Nephron (organoid): ENCODE data around the gene GLDC.
A peak's percentile ranks its signal among the peaks of the same experiment; 100 is the strongest.
"Not testable (repeated sequence)": the region's sequence is repeated elsewhere in the genome, so short reads cannot be mapped to it uniquely, and the experiment has no call there.

Experiments
- H3K27ac Mint-ChIP-seq, 3 experiments: 2 replicates each; pipeline ENCODE4 v1.8.0; 2020; ENCODE audit warnings: mixed read lengths in 3 of 3, mild to moderate bottlenecking in 2 of 3, moderate library complexity in 1 of 3
- H3K27me3 Mint-ChIP-seq: 2 replicates; pipeline ENCODE4 v1.8.0; 2021; ENCODE audit warnings: low read depth, mild to moderate bottlenecking, moderate library complexity, mixed read lengths
- H3K36me3 Mint-ChIP-seq: 2 replicates; pipeline ENCODE4 v1.8.0; 2020; ENCODE audit warnings: low read depth, mixed read lengths
- H3K4me1 Mint-ChIP-seq: 2 replicates; pipeline ENCODE4 v1.8.0; 2020; ENCODE audit warnings: mixed read lengths
- H3K4me3 Mint-ChIP-seq, 3 experiments: 2 replicates each; pipeline ENCODE4 v1.8.0; 2020; ENCODE audit warnings: mild to moderate bottlenecking in 3 of 3, mixed read lengths in 3 of 3, moderate library complexity in 2 of 3
- H3K9me3 Mint-ChIP-seq: 2 replicates; pipeline ENCODE4 v1.8.0; 2020; ENCODE audit warnings: mixed read lengths
- CTCF ChIP-seq, 3 experiments: fragments of 200-600 bp; sonication (generic); IDR thresholded peaks; one replicate each; pipeline ENCODE4 v1.5.0; 2021; ENCODE audit warnings: antibody characterized with exemption in 3 of 3; ENCODE audit not compliant: unreplicated experiment in 3 of 3

Gene GLDC

GRCh38 chr9:6549106-6549800 lies 96.3 kb downstream of the GLDC start:
- TF ChIP-seq CTCF (IDR thresholded peaks at IDR 0.05; ENCODE audit: unreplicated experiment in 3 of 3) = no peak
- Mint-ChIP-seq H3K4me3 (peak overlapping the region in 1 of 3 experiments; percentile 11), H3K4me1 (peaks cover 46% of the 10 kb centered on the region), H3K36me3 (no peaks in the 10 kb centered on the region), H3K9me3 (no peaks in the 10 kb centered on the region), H3K27ac (peak overlapping the region in 2 of 3 experiments; percentile 13 to 14), H3K27me3 (peaks cover 4% of the 10 kb centered on the region)

DNA sequence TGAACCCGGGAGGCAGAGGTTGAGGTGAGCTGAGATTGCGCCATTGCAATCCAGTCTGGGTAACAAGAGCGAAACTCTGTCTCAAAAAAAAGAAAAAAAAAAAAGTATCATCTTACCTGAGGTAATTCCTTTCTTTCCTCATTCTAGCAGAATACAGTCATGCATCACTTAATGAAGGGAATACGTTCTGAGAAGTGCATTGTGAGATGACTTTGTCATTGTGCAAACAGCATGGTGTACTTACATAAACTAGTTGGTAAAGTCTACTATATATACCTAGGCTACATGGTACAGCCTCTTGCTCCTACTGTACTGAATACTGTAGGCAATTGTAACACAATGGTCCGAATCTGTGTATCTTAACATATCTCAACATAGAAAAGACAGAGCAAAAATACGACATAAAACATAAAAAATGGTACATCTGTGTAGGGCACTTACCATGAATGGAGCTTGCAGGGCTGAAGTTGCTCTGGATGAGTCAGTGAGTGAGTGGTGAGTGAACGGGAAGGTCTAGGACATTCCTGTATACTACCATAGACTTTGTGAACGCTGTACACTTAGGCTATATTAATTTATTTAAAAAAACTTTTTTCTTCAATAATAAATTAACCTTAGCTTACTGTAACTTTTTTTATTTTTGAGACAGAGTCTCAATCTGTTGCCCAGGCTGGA lies 100.4 kb downstream of the GLDC start:
- H3K27ac Mint-ChIP-seq = no peak overlapping the region

DNA sequence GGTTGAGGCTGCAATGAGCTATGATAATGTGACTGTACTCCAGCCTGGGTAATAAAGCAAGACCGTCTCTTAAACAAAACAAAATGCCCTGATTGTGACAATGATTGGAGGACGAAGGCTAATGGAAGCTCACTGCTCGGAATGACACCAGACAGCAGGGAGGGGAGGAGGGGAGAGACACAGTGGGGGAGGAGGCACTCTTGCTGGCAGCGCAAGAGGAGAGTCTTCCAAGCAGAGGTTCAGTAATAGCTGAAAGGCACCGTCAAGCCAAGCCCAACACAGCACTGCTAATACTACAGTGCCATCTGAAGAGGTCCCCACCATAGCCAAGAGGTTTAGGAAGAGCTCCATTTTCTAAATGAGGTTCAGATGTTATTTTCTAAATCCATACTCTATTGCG lies 102.3 kb downstream of the GLDC start:
- Mint-ChIP-seq H3K9me3 (no peaks in the 10 kb centered on the region), H3K4me3 (no peak overlapping the region), H3K36me3 (no peaks in the 10 kb centered on the region), H3K27ac (no peak overlapping the region), H3K4me1 (no peaks in the 10 kb centered on the region), H3K27me3 (no peaks in the 10 kb centered on the region)
- no peak for TF ChIP-seq CTCF (IDR thresholded peaks at IDR 0.05; ENCODE audit: unreplicated experiment in 3 of 3)

More for the DNA sequence above, 100.4 kb downstream of the GLDC start:
- Mint-ChIP-seq H3K27me3 (no peaks in the 10 kb centered on the region), H3K9me3 (no peaks in the 10 kb centered on the region), H3K4me3 (no peak overlapping the region), H3K4me1 (peaks cover 14% of the 10 kb centered on the region), H3K36me3 (no peaks in the 10 kb centered on the region)
- no peak for TF ChIP-seq CTCF (IDR thresholded peaks at IDR 0.05; ENCODE audit: unreplicated experiment in 3 of 3)

- not testable (repeated sequence) for H3K4me1 Mint-ChIP-seq, H3K9me3 Mint-ChIP-seq, H3K4me3 Mint-ChIP-seq, H3K27ac Mint-ChIP-seq, H3K36me3 Mint-ChIP-seq, H3K27me3 Mint-ChIP-seq
These were observed 102.9 kb downstream of the GLDC start for GRCh38 chr9:6542617-6543016.

DNA sequence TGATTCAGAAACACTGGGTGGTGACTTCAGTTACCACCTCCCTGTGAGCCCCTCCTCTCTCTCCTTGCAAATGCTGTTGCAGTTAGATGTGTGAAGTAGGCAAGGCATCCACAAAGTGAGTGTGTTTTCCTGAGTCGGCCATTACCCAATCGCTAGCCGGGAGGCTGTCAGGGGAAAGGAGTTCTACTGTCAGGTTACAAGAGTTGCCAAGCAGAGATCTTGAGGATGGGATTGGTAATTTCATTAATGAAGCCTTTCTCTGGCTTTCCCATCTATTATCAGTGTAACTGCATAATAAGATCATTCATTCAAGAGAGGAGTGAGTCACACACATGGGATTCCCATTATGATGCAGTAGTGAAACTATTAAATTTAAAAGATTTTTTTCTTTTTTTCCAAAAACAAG lies 106.9 kb downstream of the GLDC start:
- Mint-ChIP-seq H3K4me1 (no peaks in the 10 kb centered on the region), H3K9me3 (no peaks in the 10 kb centered on the region), H3K4me3 (no peak overlapping the region), H3K27me3 (no peaks in the 10 kb centered on the region), H3K36me3 (no peaks in the 10 kb centered on the region), H3K27ac (no peak overlapping the region)
- no peak for TF ChIP-seq CTCF (IDR thresholded peaks at IDR 0.05; ENCODE audit: unreplicated experiment in 3 of 3)

- no peaks in the 10 kb centered on the region for H3K9me3 Mint-ChIP-seq
- H3K4me3 Mint-ChIP-seq = no peak overlapping the region
- no peaks in the 10 kb centered on the region for H3K4me1 Mint-ChIP-seq
- no peak overlapping the region for H3K27ac Mint-ChIP-seq
- no peaks in the 10 kb centered on the region for H3K27me3 Mint-ChIP-seq
- no peak for TF ChIP-seq CTCF (IDR thresholded peaks at IDR 0.05; ENCODE audit: unreplicated experiment in 3 of 3)
- no peaks in the 10 kb centered on the region for H3K36me3 Mint-ChIP-seq
These were observed 109.9 kb downstream of the GLDC start for GRCh38 chr9:6535594-6535993.
